ENCODE results near the gene HYLS1. TPM values are rescaled to one million over a fixed set of nuclear protein-coding genes. Genes with fewer than 3 reads are reported as not detected.

Gene HYLS1
- total RNA-seq, 1 donor from 2014 or later: 4.7 TPM

DNA sequence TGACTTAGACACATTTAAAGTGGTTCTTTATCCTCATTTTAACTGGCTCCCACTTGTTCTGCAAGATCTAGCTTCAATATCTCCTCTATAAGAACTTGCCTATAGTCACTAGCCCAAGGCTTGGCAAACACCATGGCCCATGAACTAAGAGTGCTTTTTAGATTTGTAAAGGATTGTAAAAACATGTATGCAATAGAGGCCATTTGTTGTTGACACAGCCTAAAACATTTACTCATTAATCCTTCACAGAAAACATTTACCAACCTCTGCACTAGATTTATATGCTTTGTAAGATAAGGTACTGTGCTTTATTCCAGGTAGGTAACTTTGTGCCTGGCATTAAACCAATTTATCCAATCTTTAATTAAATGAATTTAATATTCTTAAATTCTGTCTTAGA is 5.5 kb downstream of the HYLS1 start:
- no peak for DNase-seq
- Mint-ChIP-seq H3K27ac (ENCODE audit: unreplicated experiment) (no peak overlapping the region), H3K4me3 (ENCODE audit: unreplicated experiment) (no peak overlapping the region), H3K9me3 (ENCODE audit: unreplicated experiment) (peaks cover 5% of the 10 kb centered on the region), H3K27me3 (ENCODE audit: unreplicated experiment) (no peaks in the 10 kb centered on the region), H3K4me1 (ENCODE audit: low read depth, unreplicated experiment) (no peaks in the 10 kb centered on the region), H3K36me3 (ENCODE audit: unreplicated experiment) (no peaks in the 10 kb centered on the region)
- TF ChIP-seq, protein P1, sequence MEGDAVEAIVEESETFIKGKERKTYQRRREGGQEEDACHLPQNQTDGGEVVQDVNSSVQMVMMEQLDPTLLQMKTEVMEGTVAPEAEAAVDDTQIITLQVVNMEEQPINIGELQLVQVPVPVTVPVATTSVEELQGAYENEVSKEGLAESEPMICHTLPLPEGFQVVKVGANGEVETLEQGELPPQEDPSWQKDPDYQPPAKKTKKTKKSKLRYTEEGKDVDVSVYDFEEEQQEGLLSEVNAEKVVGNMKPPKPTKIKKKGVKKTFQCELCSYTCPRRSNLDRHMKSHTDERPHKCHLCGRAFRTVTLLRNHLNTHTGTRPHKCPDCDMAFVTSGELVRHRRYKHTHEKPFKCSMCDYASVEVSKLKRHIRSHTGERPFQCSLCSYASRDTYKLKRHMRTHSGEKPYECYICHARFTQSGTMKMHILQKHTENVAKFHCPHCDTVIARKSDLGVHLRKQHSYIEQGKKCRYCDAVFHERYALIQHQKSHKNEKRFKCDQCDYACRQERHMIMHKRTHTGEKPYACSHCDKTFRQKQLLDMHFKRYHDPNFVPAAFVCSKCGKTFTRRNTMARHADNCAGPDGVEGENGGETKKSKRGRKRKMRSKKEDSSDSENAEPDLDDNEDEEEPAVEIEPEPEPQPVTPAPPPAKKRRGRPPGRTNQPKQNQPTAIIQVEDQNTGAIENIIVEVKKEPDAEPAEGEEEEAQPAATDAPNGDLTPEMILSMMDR (IDR thresholded peaks at IDR 0.05; ENCODE audit: partially characterized antibody, unreplicated experiment): no peak

- Mint-ChIP-seq H3K4me1 (ENCODE audit: low read depth, unreplicated experiment) (peaks cover 6% of the 10 kb centered on the region), H3K27me3 (ENCODE audit: unreplicated experiment) (no peaks in the 10 kb centered on the region), H3K27ac (ENCODE audit: unreplicated experiment) (no peak overlapping the region), H3K9me3 (ENCODE audit: unreplicated experiment) (peaks cover 8% of the 10 kb centered on the region), H3K4me3 (ENCODE audit: unreplicated experiment) (peak overlapping the region; percentile 76), H3K36me3 (ENCODE audit: unreplicated experiment) (peaks cover 8% of the 10 kb centered on the region)
- TF ChIP-seq, protein P1 (IDR thresholded peaks at IDR 0.05; ENCODE audit: partially characterized antibody, unreplicated experiment): no peak
- DNase-seq: no peak
Measured at GRCh38 chr11:125901872-125902271, 14.4 kb downstream of the HYLS1 start.

DNA sequence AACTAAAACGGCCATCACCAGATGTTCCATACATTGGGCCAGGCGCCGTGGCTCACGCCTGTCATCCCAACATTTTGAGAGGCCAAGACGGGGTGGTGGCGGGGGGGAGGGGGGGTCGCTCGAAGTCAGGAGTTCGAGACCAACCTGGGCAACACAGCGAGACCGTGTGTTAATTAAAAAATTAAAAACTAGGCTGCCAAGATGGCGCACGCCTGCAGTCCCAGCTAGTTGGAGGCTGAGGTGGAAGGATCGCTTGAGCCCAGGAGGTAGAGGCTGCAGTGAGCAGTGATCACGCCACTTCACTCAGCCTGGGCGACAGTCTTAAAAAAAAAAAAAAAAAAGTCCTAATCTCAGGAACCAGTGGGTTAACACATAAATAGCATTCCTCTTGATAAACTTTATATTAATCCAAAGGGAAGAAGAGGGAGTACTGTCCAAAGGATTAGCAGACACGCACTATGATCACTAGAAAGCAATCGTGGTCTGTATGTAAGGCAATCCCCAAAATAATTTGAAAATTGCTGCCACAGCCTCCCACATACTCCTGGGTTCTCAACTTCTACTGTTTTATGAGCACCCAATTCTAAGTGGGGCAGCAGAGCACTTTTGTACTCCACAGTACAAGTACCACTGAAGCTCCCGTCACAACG is 14.9 kb downstream of the HYLS1 start:
- H3K27ac Mint-ChIP-seq (ENCODE audit: unreplicated experiment): peak overlapping the region; percentile 85
- H3K36me3 Mint-ChIP-seq (ENCODE audit: unreplicated experiment): peaks cover 8% of the 10 kb centered on the region
- peaks cover 6% of the 10 kb centered on the region for H3K4me1 Mint-ChIP-seq (ENCODE audit: low read depth, unreplicated experiment)
- H3K4me3 Mint-ChIP-seq (ENCODE audit: unreplicated experiment): peak overlapping the region; percentile 88
- no peak for DNase-seq
- TF ChIP-seq, protein P1 (IDR thresholded peaks at IDR 0.05; ENCODE audit: partially characterized antibody, unreplicated experiment): no peak
- no peaks in the 10 kb centered on the region for H3K27me3 Mint-ChIP-seq (ENCODE audit: unreplicated experiment)
- peaks cover 8% of the 10 kb centered on the region for H3K9me3 Mint-ChIP-seq (ENCODE audit: unreplicated experiment)

DNA sequence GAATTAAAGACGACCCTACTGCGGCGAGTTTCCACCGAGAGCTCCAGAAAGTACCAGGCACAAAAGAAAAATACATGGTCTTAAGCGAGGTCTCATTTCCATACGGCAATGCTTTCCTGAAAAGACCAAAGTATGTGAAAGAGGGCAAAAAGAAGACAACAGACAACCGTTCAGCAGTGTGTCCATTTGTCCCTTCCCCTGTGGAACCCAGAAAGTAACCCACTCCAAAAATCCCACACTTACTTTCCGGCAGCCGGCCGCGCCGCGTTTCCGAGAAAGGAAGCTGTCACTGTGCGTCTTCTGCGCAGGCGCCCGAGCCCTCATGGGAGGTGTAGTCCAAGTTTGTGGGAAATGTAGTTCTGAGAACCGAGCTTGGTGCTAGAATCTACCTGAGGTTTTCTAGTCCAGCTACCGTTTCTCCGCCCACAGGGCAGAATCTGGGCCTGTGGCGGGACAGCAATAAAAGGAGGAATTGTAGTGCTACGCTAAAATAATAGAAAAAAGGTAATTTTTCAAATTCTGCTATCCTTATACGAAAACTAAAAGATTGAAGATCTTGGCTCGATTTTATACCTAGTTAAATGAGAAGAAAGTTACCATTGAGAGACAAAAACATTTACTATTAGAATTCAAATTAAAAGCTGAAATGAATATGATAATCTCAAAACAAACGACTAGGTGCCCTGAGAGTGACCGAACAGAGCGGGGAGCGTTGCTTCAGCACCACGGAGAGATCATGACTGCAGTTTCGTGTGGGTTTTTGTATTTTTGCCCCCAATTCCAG is 15.7 kb downstream of the HYLS1 start, which contains the start of gene PUS3:
Gene PUS3, minus strand, starts transcription at position 280 of the 784 bp plus-strand sequence. CDS start 6,922 bp downstream, outside the sequence.
- Mint-ChIP-seq H3K36me3 (ENCODE audit: unreplicated experiment) (peaks cover 8% of the 10 kb centered on the region), H3K27ac (ENCODE audit: unreplicated experiment) (peak within 1 kb of the TSS; percentile 85), H3K4me1 (ENCODE audit: low read depth, unreplicated experiment) (peaks cover 6% of the 10 kb centered on the region), H3K9me3 (ENCODE audit: unreplicated experiment) (peaks cover 8% of the 10 kb centered on the region), H3K4me3 (ENCODE audit: unreplicated experiment) (peak within 1 kb of the TSS; percentile 88), H3K27me3 (ENCODE audit: unreplicated experiment) (no peaks in the 10 kb centered on the region)
- peak; percentile 97 for DNase-seq
- TF ChIP-seq, protein P1 (IDR thresholded peaks at IDR 0.05; ENCODE audit: partially characterized antibody, unreplicated experiment): no peak

All from glutamatergic neuron (in vitro differentiated cells).